NCI-H345 (cell line): ENCODE results near the gene ISLR2.
"Not testable (repeated sequence)": the region's sequence is repeated elsewhere in the genome, so short reads cannot be mapped to it uniquely, and the experiment has no call there.

Experiments used
- DNase-seq: peaks from one replicate; lab custom pipeline; 2025; lab: John Stamatoyannopoulos, UW

Gene ISLR2

GRCh38 chr15:74157868-74158827 lies 27.8 kb downstream of the ISLR2 start:
- DNase-seq, result no peak

- no peak for DNase-seq
These were observed 28.7 kb downstream of the ISLR2 start for GRCh38 chr15:74158855-74159650.

- DNase-seq, result peak; percentile 4
These were observed 29.4 kb downstream of the ISLR2 start for GRCh38 chr15:74159773-74160172.

GRCh38 chr15:74160390-74160789 lies 30.0 kb downstream of the ISLR2 start:
- DNase-seq, result not testable (repeated sequence)

GRCh38 chr15:74162195-74162536 lies 31.8 kb downstream of the ISLR2 start:
- not testable (repeated sequence) for DNase-seq

- DNase-seq, result no peak
These were observed 35.1 kb downstream of the ISLR2 start for GRCh38 chr15:74165461-74165860.

GRCh38 chr15:74167891-74168331 lies 37.5 kb downstream of the ISLR2 start:
- DNase-seq, result peak; percentile 2

GRCh38 chr15:74168711-74169126 lies 38.3 kb downstream of the ISLR2 start:
- DNase-seq, result no peak

- DNase-seq, result no peak
These were observed 39.9 kb downstream of the ISLR2 start for GRCh38 chr15:74170071-74170844.

GRCh38 chr15:74170875-74171578 lies 40.6 kb downstream of the ISLR2 start:
- DNase-seq, result no peak

GRCh38 chr15:74171965-74172541 lies 41.7 kb downstream of the ISLR2 start:
- DNase-seq, result no peak

GRCh38 chr15:74172701-74173379 lies 42.5 kb downstream of the ISLR2 start:
- DNase-seq, result no peak

- no peak for DNase-seq
These were observed 43.2 kb downstream of the ISLR2 start, which contains the start of gene ISLR for GRCh38 chr15:74173380-74174218. TSS of gene ISLR (plus strand) at chr15:74173710. CDS start at chr15:74174859, 1,149 bp downstream.

- DNase-seq, result no peak
These were observed 44.0 kb downstream of the ISLR2 start for GRCh38 chr15:74174219-74174957.

- no peak for DNase-seq
These were observed 44.5 kb downstream of the ISLR2 start for GRCh38 chr15:74174958-74175253.

GRCh38 chr15:74175271-74176191 lies 45.1 kb downstream of the ISLR2 start:
- DNase-seq, result no peak

GRCh38 chr15:74176262-74177214 lies 46.2 kb downstream of the ISLR2 start:
- no peak for DNase-seq
